ENCODE data around the gene NCBP2L.

The NCBP2L gene

DNA sequence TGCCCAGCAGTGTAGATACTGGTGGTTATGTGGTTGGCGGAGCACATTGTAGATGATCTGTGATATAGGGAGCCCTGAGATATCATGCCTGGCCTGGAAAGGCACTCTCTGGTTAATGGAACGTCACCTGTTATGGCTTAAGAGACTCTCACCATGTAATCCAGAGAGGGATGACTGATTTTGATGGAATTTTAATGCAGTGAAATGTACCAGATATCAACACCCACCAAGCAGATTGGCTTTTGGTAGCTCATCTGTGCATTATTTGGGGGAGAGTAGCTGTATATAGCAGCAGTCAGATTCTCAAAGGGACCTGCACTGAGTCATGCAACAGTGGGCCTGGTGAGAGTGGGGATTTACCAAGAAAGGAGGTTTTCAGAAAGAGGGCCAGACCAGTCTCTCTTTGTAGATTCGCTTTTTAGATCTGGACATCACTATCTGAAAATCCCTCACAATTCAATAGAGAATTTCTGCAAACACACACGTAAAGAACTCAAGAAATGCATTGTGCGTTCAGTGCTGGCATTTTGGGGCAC, 19.2 kb upstream of the NCBP2L start:
- TF ChIP-seq, protein P1, sequence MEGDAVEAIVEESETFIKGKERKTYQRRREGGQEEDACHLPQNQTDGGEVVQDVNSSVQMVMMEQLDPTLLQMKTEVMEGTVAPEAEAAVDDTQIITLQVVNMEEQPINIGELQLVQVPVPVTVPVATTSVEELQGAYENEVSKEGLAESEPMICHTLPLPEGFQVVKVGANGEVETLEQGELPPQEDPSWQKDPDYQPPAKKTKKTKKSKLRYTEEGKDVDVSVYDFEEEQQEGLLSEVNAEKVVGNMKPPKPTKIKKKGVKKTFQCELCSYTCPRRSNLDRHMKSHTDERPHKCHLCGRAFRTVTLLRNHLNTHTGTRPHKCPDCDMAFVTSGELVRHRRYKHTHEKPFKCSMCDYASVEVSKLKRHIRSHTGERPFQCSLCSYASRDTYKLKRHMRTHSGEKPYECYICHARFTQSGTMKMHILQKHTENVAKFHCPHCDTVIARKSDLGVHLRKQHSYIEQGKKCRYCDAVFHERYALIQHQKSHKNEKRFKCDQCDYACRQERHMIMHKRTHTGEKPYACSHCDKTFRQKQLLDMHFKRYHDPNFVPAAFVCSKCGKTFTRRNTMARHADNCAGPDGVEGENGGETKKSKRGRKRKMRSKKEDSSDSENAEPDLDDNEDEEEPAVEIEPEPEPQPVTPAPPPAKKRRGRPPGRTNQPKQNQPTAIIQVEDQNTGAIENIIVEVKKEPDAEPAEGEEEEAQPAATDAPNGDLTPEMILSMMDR (IDR thresholded peaks at IDR 0.05; ENCODE audit: extremely low read depth, insufficient read depth, missing control alignments) = no peak
- no peak for DNase-seq (ENCODE audit: low spot score)
- in situ Hi-C loops (cut with MboI; ENCODE audit: low pct_unique_long_range_greater_than_20kb, low sequenced_read_pairs, unreplicated experiment) = no loop called here

DNA sequence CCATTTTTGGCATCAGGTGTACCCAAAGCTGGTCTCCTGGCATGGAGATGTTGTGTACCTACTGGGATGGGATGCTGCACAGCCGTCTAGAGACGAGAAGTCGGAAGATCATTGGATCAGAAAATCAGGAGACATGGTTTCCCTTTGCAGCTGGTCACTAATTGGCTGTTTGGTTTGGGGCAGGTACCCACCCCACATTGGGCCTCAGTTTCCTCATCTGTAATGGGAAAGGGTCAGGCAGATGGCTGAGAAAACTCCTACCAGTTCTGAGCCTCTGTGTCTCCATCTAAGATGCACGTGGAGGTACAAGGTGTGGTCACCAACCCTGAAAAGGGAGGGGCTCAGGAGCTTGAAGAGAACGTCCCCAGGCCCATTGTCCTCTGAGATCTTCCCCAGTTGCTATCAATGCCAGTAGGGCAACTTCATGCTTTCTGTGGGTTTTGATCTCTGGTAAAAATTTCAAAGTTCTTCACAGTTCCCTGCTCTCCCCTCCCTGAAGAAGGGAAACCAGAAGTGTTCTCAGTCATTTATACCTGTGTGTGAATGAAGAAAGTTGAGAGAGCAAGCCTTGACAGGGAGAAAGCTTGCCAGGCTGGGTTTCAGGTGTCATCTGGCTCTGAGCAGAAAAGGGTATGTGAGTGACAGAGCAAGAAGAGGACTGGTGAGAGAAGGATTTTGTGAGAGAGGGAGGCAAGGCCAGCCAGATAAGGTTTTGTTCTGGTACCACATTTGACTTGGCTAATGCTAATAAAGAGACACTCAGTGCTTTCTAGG, 17.0 kb upstream of the NCBP2L start:
- TF ChIP-seq, protein P1 (IDR thresholded peaks at IDR 0.05; ENCODE audit: extremely low read depth, insufficient read depth, missing control alignments) = no peak
- in situ Hi-C loops (cut with MboI; ENCODE audit: low pct_unique_long_range_greater_than_20kb, low sequenced_read_pairs, unreplicated experiment) = no loop called here
- DNase-seq (ENCODE audit: low spot score) = no peak

DNA sequence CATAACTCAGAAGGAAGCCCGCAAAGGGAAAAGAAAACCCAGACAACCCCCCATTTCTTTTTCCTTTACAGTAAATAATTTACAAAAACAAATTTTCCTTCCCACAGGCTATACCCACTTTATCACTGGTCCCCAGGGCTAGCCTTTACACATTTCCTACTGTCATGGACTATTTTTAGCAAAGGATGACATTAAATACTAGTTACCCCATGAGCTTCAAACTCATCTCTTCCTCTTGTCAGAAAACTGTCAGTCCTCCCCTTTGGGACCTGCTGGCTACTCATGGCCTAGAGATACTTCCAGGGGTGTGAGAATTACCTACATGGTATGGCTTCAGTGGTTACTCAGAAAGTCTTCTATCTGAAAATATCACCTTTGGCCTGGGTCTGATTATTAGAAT, 13.9 kb upstream of the NCBP2L start:
- in situ Hi-C loops (cut with MboI; ENCODE audit: low pct_unique_long_range_greater_than_20kb, low sequenced_read_pairs, unreplicated experiment) = no loop called here
- no peak for DNase-seq (ENCODE audit: low spot score)
- TF ChIP-seq, protein P1 (IDR thresholded peaks at IDR 0.05; ENCODE audit: extremely low read depth, insufficient read depth, missing control alignments) = no peak

DNA sequence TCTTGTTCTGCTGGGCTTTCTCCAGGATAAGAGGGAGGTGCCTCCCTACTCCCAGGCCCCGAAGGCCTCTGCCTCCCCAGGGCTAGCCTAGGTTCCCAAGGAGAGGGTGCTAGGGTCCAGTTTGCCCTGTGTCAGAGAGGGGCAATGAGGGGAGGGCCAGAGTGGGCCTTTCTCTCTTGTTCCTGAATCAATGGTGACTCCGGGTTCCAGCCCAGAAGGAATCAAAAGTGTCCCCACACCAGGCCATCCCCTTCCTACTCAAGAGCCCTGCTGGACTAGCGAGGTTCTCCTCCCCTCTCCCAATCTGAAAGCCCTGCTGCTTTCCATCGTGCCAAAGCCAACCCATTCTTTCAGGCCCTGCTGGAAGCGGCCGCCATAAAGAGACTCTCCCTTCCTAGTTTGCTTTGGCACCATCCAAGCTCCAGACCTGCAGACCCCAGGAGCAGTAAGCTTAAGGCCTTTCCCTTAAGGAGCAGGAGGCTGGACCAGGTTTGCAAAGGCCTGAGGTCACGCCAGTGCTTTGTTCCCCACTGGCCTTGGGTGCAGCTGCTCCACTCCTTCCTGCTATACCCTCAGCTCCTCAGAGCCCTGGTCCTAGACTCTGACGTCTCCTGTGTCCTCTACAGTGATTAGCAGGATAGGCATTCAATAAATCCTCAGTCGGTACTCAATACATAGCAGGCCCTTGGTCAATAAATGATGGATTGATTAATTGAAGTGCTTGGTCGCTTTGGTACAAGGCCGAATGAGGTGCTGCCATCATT, 12.5 kb upstream of the NCBP2L start:
- TF ChIP-seq, protein P1 (IDR thresholded peaks at IDR 0.05; ENCODE audit: extremely low read depth, insufficient read depth, missing control alignments) = no peak
- in situ Hi-C loops (cut with MboI; ENCODE audit: low pct_unique_long_range_greater_than_20kb, low sequenced_read_pairs, unreplicated experiment) = no loop called here

DNA sequence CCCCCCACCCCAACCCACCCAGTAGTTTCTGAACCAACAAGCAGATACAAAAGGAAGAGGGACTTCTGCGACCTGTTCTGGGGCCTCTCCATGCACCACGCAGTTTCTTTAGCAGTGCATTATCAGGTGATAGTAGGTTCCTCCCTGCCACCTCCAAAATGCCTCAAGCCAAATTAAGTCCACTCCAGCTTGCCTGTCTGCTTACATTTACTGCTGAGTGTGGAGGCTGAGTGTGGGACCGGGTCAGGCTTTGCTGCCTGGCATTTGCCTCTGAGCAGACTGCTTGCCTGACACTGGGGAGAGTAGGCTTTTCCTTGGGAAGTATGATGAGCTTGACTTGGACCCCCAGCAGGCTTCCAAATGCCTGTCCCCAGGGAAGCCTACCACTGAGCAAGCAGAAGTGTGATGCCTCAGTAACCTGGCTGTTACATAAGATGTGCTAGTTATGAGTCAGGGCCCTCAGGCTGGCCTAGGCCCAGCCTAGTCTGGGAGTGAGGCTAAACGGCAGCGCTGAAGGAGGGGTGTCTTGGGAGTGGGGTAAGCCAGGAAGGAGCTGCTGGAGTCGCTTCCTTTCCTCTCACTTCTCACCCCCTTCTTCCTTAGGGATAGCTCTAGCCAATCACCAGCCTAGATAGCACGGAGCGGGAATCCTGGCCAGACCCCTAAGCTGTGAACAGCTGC, 10.9 kb upstream of the NCBP2L start:
- no peak for DNase-seq (ENCODE audit: low spot score)
- TF ChIP-seq, protein P1 (IDR thresholded peaks at IDR 0.05; ENCODE audit: extremely low read depth, insufficient read depth, missing control alignments) = no peak

More for the DNA sequence above, 12.5 kb upstream of the NCBP2L start:
- DNase-seq (ENCODE audit: low spot score) = no peak

DNA sequence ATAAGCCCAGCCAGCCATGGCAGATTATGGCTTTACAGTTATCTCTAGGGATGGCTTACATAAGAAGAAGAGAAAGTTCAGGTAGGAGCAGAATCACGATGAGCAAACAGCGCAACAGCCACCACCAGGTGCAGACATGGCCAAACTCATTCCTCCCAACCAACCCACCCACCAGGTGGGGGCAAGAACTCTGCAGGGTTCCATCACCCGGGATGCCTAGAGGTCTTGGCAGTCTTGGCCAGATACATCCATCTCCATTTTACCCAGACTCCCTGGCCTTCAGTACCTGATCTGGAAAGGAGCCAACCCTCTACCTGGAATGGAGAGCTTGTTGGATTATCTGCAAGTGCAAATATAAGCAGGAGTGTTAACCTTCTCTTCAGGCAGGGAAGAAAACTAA, 9.5 kb upstream of the NCBP2L start:
- TF ChIP-seq, protein P1 (IDR thresholded peaks at IDR 0.05; ENCODE audit: extremely low read depth, insufficient read depth, missing control alignments) = no peak
- DNase-seq (ENCODE audit: low spot score) = no peak
- in situ Hi-C loops (cut with MboI; ENCODE audit: low pct_unique_long_range_greater_than_20kb, low sequenced_read_pairs, unreplicated experiment) = no loop called here

More for the DNA sequence above, 10.9 kb upstream of the NCBP2L start:
- in situ Hi-C loops (cut with MboI; ENCODE audit: low pct_unique_long_range_greater_than_20kb, low sequenced_read_pairs, unreplicated experiment) = no loop called here
